Thyroid gland (tissue), 4 donors: ENCODE measurements around the gene RANBP10. TPM values are rescaled to one million over a fixed set of nuclear protein-coding genes. Genes with fewer than 3 reads are reported as not detected.

Source experiments
- DNase-seq, 2 donors: peaks; one replicate each; pipeline ENCODE4 v3.0.0-alpha.2; 2019
- H3K27ac ChIP-seq, 3 donors: fragments of 200-600 bp; sonication (generic); 1 replicate in 2 of 3; 2 replicates in 1 of 3; pipeline ENCODE4 v1.5.1; 2016 to 2019; ENCODE audit warnings: mild to moderate bottlenecking in 1 of 3, moderate library complexity in 1 of 3
- H3K27me3 ChIP-seq: fragments of 200-600 bp; sonication (generic); one replicate; pipeline ENCODE4 v1.5.1; 2019
- H3K36me3 ChIP-seq, 2 donors: fragments of 200-600 bp; sonication (generic); one replicate each; pipeline ENCODE4 v1.5.1; 2016 to 2019
- H3K4me1 ChIP-seq, 2 donors: fragments of 200-600 bp; sonication (generic); one replicate each; pipeline ENCODE4 v1.5.1; 2017 to 2019
- H3K4me3 ChIP-seq, 3 donors: fragments of 200-600 bp; sonication (generic); replicated peaks in 1 of 3; 1 replicate in 2 of 3; 2 replicates in 1 of 3; pipeline ENCODE4 v1.5.1; 2016; ENCODE audit warnings: mild to moderate bottlenecking in 1 of 3
- H3K9me3 ChIP-seq: fragments of 200-600 bp; sonication (generic); one replicate; pipeline ENCODE4 v1.5.1; 2017
- CTCF ChIP-seq, 6 experiments: fragments of 200-600 bp in 3 of 6; fragments of 450-650 bp in 3 of 6; sonication (generic) in 3 of 6; IDR thresholded peaks; one replicate each; pipeline ENCODE4 v1.5.1; 2016 to 2019; ENCODE audit warnings: antibody characterized with exemption in 6 of 6, mild to moderate bottlenecking in 2 of 6, inconsistent platforms in 1 of 6, moderate library complexity in 1 of 6
- POLR2A ChIP-seq, 2 donors: fragments of 450-650 bp; IDR thresholded peaks; one replicate each; pipeline ENCODE4 v1.6.1; 2017; ENCODE audit warnings: antibody characterized with exemption in 2 of 2, mild to moderate bottlenecking in 2 of 2, moderate library complexity in 1 of 2
- WGBS, 2 donors: methylation state at CpG; one replicate each; pipeline ENCODE4 v1.1.5; 2017; 5-methylcytosine and 5-hydroxymethylcytosine counted together
- intact Hi-C: fragments of 100-400 bp; cut with DNase I; formaldehyde crosslinking; loops from one replicate; pipeline ENCODE4 v1.15.1; 2023
- total RNA-seq, 4 donors: library from RNA; depleted of rRNA; stranded (reverse); fragments of >200 nt; gene quantifications; one replicate each; pipeline ENCODE4 v1.2.3, GENCODE V29; 2016

RANBP10 gene
- total RNA-seq, 4 donors from 2014 or later: 9.2 to 13.0 (median 11.0) TPM

- TF ChIP-seq CTCF (IDR thresholded peaks at IDR 0.05) (no peak), POLR2A (IDR thresholded peaks at IDR 0.05) (no peak)
- Histone ChIP-seq H3K27ac (no peak overlapping the region), H3K27me3 (no peaks in the 10 kb centered on the region), H3K4me3 (no peak overlapping the region), H3K4me1 (peaks cover 8 to 9% of the 10 kb centered on the region in 2 donors), H3K36me3 (no peaks in the 10 kb centered on the region), H3K9me3 (no peaks in the 10 kb centered on the region)
- no peak for DNase-seq
- WGBS, 2 donors: 83 to 88% methylated on average over 5 of the region's 5 CpGs
- intact Hi-C loops: no loop called here
Measured at GRCh38 chr16:67713647-67714273, 92.6 kb downstream of the RANBP10 start.

DNA sequence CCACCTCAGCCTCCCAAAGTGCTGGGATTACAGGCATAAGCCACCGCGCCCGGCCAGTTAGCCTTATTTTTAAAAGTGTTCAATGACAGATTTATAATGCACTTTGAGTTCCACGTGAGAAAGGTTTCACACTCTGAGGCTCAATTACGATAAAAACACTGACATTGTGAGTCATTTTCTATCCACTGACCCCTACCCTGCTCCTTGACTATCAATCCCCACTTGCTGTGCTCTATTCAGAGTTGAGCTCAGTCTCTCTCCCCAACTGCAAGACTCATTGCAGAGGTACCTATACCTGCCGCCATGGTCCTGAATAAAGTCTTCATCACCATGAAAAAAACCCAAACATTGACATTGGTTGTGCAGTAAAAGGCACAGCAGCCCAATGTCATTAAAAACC lies 95.8 kb downstream of the RANBP10 start:
- no peaks in the 10 kb centered on the region for H3K36me3 ChIP-seq
- no peak overlapping the region for H3K27ac ChIP-seq
- no peaks in the 10 kb centered on the region for H3K9me3 ChIP-seq
- H3K4me3 ChIP-seq: no peak overlapping the region
- no peak for DNase-seq
- TF ChIP-seq CTCF (IDR thresholded peaks at IDR 0.05) (no peak), POLR2A (IDR thresholded peaks at IDR 0.05) (no peak)
- H3K4me1 ChIP-seq: no peaks in the 10 kb centered on the region
- WGBS, 2 donors: 94 to 97% methylated on average over 6 of the region's 6 CpGs
- no peaks in the 10 kb centered on the region for H3K27me3 ChIP-seq
- intact Hi-C loops: no loop called here

GRCh38 chr16:67709050-67709449 lies 97.3 kb downstream of the RANBP10 start:
- Histone ChIP-seq H3K36me3 (no peaks in the 10 kb centered on the region), H3K4me3 (no peak overlapping the region), H3K4me1 (no peaks in the 10 kb centered on the region), H3K9me3 (no peaks in the 10 kb centered on the region), H3K27me3 (no peaks in the 10 kb centered on the region), H3K27ac (no peak overlapping the region)
- intact Hi-C loops: no loop called here
- TF ChIP-seq CTCF (IDR thresholded peaks at IDR 0.05) (no peak), POLR2A (IDR thresholded peaks at IDR 0.05) (no peak)
- DNase-seq: no peak
- 100% methylated on average over 1 of the region's 1 CpG for WGBS, 2 donors

GRCh38 chr16:67708368-67708771 lies 98.0 kb downstream of the RANBP10 start:
- Histone ChIP-seq H3K9me3 (no peaks in the 10 kb centered on the region), H3K27me3 (no peaks in the 10 kb centered on the region), H3K36me3 (no peaks in the 10 kb centered on the region), H3K4me3 (no peak overlapping the region), H3K27ac (no peak overlapping the region), H3K4me1 (no peaks in the 10 kb centered on the region)
- WGBS, 2 donors: 69 to 77% methylated on average over 2 of the region's 2 CpGs
- no peak for DNase-seq
- TF ChIP-seq CTCF (IDR thresholded peaks at IDR 0.05) (no peak), POLR2A (IDR thresholded peaks at IDR 0.05) (no peak)
- intact Hi-C loops: no loop called here

DNA sequence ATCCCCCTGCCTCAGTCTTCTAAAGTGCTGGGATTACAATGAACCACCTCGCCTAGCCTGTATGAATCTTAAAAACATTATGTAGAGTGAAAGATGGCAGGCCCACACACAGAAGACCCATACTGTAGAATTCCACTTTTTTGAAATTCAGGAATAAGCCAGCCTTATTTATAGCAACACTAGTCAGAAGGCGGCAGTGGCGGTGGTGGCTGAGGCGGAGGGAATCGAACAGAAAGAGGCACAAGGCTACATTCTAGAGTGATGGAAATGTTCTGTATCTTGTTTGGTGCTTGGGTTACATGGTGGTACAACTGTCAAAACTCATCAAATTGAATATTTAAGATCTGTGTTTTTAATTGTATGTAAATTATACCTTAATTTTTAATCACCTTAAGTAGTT lies 98.6 kb downstream of the RANBP10 start:
- WGBS, 2 donors: 98% methylated on average over 5 of the region's 5 CpGs
- no peak overlapping the region for H3K4me3 ChIP-seq
- H3K4me1 ChIP-seq: no peaks in the 10 kb centered on the region
- no peaks in the 10 kb centered on the region for H3K36me3 ChIP-seq
- TF ChIP-seq CTCF (IDR thresholded peaks at IDR 0.05) (no peak), POLR2A (IDR thresholded peaks at IDR 0.05) (no peak)
- no peaks in the 10 kb centered on the region for H3K27me3 ChIP-seq
- H3K27ac ChIP-seq: no peak overlapping the region
- DNase-seq: no peak
- no peaks in the 10 kb centered on the region for H3K9me3 ChIP-seq
- intact Hi-C loops: no loop called here
